ENCODE results near the gene DCP2. TPM values are rescaled to one million over a fixed set of nuclear protein-coding genes. Genes with fewer than 3 reads are reported as not detected.
A peak's percentile ranks its signal among the peaks of the same experiment; 100 is the strongest.

Gene DCP2
- total and polyA plus RNA-seq, 2 experiments from 2014 or later, result 8.1 to 17.4 TPM

DNA sequence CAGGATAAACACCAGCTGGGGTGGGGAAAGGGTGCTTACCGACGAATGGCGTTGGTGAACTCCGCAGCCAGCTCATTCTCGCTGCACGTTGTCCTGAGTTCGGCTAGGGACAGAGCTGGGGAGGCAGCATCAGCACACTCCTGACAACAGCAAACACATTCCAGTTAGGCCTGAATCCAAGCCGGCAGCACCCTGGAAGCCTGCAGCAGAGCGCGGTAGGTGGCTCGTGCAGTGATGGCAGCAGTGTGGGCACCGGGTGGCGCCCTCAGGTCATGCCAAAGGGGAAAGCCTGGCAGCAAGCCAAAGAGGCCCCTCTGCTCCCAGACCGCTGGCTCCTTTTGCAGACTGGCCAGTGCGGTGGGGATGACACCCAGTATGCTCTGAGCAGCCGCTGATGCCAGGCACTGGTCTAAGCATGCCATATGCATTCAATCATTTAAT, 66.9 kb downstream of the DCP2 start:
- no peak overlapping the region for H2AFZ ChIP-seq
- no peak for TF ChIP-seq EZH2phosphoT487 (IDR thresholded peaks at IDR 0.05; ENCODE audit: insufficient read depth, low read depth)
- no peak for TF ChIP-seq EZH2 (IDR thresholded peaks at IDR 0.05; ENCODE audit: insufficient read depth, poor library complexity, severe bottlenecking)
- H3K4me1 ChIP-seq (ENCODE audit: insufficient read depth), result peaks cover 17% of the 10 kb centered on the region
- peak; percentile 40 for DNase-seq
- no peaks in the 10 kb centered on the region for H3K27me3 ChIP-seq (replicated peaks; ENCODE audit: insufficient read depth)
- H3K9me2 ChIP-seq (ENCODE audit: insufficient read depth), result no peaks in the 10 kb centered on the region
- no peaks in the 10 kb centered on the region for H3K79me2 ChIP-seq (ENCODE audit: insufficient read depth)
- no peaks in the 10 kb centered on the region for H4K20me1 ChIP-seq (ENCODE audit: insufficient read depth)
- no peak overlapping the region for H3K4me2 ChIP-seq (ENCODE audit: unreplicated experiment)
- WGBS, 2 experiments (ENCODE audit: low coverage in 1 of 2, low lambda C conversion rate in 2 of 2, missing lambda C conversion rate in 2 of 2), result 36 to 37% methylated on average over 14 to 16 of the region's 16 CpGs
- no peak overlapping the region for H3K9ac ChIP-seq
- H3K9me3 ChIP-seq (ENCODE audit: low read depth), result no peaks in the 10 kb centered on the region
- no peaks in the 10 kb centered on the region for H3F3A ChIP-seq (ENCODE audit: insufficient read depth)
- in situ Hi-C loops (cut with MboI), result no loop called here
- no peak overlapping the region for H3K4me3 ChIP-seq
- H3K36me3 ChIP-seq (ENCODE audit: low read depth), result no peaks in the 10 kb centered on the region
- H3K27ac ChIP-seq, result no peak overlapping the region

DNA sequence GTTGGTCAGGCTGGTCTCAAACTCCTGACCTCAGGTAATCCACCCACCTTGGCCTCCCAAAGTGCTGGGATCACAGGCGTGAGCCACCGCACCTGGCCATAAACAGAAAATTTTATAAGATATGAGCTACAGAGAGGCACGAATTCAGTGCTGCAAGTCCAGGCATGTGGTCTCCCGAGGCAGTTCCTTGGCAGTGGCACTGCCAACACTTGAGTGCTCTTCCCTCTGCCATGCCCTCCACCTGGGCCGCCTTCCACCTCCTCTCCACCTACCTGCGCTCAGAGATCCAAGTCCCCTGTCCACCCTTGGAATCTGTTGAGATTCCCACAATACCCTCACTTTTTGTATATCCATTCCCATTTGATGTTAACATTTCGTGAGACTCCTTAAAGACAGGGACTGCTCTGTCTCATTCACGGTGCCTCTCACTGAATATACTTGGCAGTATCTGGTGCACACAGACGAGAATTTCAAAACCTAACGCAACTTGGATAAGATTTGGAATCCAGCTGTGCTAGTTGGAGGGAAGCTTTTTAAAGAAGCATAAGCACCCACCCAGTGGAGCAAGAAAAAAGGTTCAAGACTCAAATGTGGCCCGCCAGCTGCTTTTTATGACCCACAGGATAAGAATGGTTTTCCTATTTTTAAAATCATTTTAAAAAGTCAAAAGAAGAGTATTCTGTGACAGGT, 68.3 kb downstream of the DCP2 start:
- Histone ChIP-seq H3K79me2 (ENCODE audit: insufficient read depth) (no peaks in the 10 kb centered on the region), H2AFZ (no peak overlapping the region), H4K20me1 (ENCODE audit: insufficient read depth) (no peaks in the 10 kb centered on the region), H3K9ac (no peak overlapping the region), H3F3A (ENCODE audit: insufficient read depth) (no peaks in the 10 kb centered on the region), H3K9me3 (ENCODE audit: low read depth) (no peaks in the 10 kb centered on the region), H3K9me2 (ENCODE audit: insufficient read depth) (no peaks in the 10 kb centered on the region), H3K4me3 (no peak overlapping the region), H3K27me3 (replicated peaks; ENCODE audit: insufficient read depth) (no peaks in the 10 kb centered on the region), H3K4me1 (ENCODE audit: insufficient read depth) (peaks cover 13% of the 10 kb centered on the region), H3K27ac (no peak overlapping the region), H3K4me2 (ENCODE audit: unreplicated experiment) (no peak overlapping the region), H3K36me3 (ENCODE audit: low read depth) (no peaks in the 10 kb centered on the region)
- TF ChIP-seq EZH2 (IDR thresholded peaks at IDR 0.05; ENCODE audit: insufficient read depth, poor library complexity, severe bottlenecking) (no peak), EZH2phosphoT487 (IDR thresholded peaks at IDR 0.05; ENCODE audit: insufficient read depth, low read depth) (no peak)
- 81 to 84% methylated on average over 11 of the region's 11 CpGs for WGBS, 2 experiments (ENCODE audit: low coverage in 1 of 2, low lambda C conversion rate in 2 of 2, missing lambda C conversion rate in 2 of 2)
- in situ Hi-C loops (cut with MboI), result no loop called here
- DNase-seq, result no peak

DNA sequence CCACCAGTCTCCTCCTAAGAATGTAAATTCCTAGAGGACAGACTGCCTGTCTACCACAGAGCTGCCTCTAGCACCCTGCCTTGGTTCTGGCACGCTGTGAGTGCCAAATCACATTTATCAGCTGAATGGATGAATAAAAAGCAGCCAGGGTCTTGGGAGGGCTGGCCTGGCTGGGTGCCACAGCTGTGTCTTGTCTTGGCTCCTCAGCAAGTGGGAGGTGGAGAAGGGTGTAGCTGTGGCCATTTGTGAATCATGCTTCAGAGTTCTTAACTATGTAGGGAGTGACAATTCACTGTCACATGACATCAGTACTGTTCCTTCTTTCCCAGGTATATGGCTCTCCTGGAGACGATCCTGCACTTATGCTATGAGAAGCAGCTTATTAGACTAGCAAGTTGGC, 70.6 kb downstream of the DCP2 start:
- Histone ChIP-seq H3K4me1 (ENCODE audit: insufficient read depth) (peaks cover 27% of the 10 kb centered on the region), H3K4me3 (no peak overlapping the region), H3K27ac (no peak overlapping the region), H3F3A (ENCODE audit: insufficient read depth) (peaks cover 10% of the 10 kb centered on the region), H4K20me1 (ENCODE audit: insufficient read depth) (no peaks in the 10 kb centered on the region), H3K9me3 (ENCODE audit: low read depth) (no peaks in the 10 kb centered on the region), H3K79me2 (ENCODE audit: insufficient read depth) (no peaks in the 10 kb centered on the region), H3K27me3 (replicated peaks; ENCODE audit: insufficient read depth) (no peaks in the 10 kb centered on the region), H3K36me3 (ENCODE audit: low read depth) (no peaks in the 10 kb centered on the region), H3K4me2 (ENCODE audit: unreplicated experiment) (peak overlapping the region; percentile 25), H3K9me2 (ENCODE audit: insufficient read depth) (no peaks in the 10 kb centered on the region), H2AFZ (no peak overlapping the region), H3K9ac (no peak overlapping the region)
- WGBS, 2 experiments (ENCODE audit: low coverage in 1 of 2, low lambda C conversion rate in 2 of 2, missing lambda C conversion rate in 2 of 2), result 58 to 65% methylated on average over 2 of the region's 2 CpGs
- TF ChIP-seq EZH2 (IDR thresholded peaks at IDR 0.05; ENCODE audit: insufficient read depth, poor library complexity, severe bottlenecking) (no peak), EZH2phosphoT487 (IDR thresholded peaks at IDR 0.05; ENCODE audit: insufficient read depth, low read depth) (no peak)
- in situ Hi-C loops (cut with MboI), result no loop called here
- peak; percentile 54 for DNase-seq

DNA sequence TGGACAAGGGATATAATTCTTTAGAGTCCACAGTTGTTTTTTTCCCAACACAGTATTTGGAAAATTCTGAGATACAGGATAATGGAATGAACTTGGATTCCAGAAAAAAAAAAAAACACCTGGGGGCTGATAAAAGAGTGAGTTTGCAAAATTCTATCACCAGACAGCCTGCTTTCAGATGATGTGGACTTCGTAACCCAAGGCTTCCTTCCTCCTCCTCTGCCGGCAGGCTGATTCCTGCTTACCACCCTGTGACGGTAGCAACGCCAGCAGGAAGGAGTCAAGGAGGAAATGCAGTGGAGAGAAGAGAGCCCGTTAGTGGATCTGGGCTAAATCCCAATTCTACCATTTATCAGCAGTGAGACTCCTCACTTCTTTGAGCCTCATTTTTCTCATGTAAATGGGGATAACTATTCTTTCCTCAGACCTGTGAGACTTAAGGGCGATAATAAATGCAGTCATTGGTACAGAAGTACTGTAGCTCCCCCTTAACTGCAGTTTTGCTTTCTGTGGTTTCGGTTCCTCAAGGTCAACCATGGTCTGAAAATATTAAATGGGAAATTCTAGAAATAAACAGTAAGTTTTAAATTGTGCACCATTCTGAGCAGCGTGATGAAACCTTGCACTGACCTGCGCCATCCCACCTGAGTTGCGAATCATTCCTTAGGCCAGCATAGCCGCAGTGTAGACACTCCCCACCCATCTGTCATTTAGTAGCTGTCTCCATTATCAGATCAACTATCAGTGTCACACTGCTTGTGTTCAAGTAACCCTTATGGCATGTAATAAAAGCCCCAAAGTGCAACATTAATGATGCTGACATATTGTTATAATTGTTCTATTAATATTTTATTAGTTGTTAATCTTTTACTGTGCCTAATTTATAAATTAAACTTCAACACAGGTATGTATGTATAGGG, 71.4 kb downstream of the DCP2 start:
- H3K9ac ChIP-seq, result no peak overlapping the region
- no peak overlapping the region for H3K4me3 ChIP-seq
- no peaks in the 10 kb centered on the region for H3K27me3 ChIP-seq (replicated peaks; ENCODE audit: insufficient read depth)
- WGBS, 2 experiments (ENCODE audit: low coverage in 1 of 2, low lambda C conversion rate in 2 of 2, missing lambda C conversion rate in 2 of 2), result 97 to 98% methylated on average over 11 of the region's 11 CpGs
- H3K4me1 ChIP-seq (ENCODE audit: insufficient read depth), result peaks cover 31% of the 10 kb centered on the region
- H2AFZ ChIP-seq, result no peak overlapping the region
- no peaks in the 10 kb centered on the region for H3K36me3 ChIP-seq (ENCODE audit: low read depth)
- H3K4me2 ChIP-seq (ENCODE audit: unreplicated experiment), result no peak overlapping the region
- no peak for DNase-seq
- H4K20me1 ChIP-seq (ENCODE audit: insufficient read depth), result no peaks in the 10 kb centered on the region
- no peaks in the 10 kb centered on the region for H3K9me3 ChIP-seq (ENCODE audit: low read depth)
- TF ChIP-seq EZH2 (IDR thresholded peaks at IDR 0.05; ENCODE audit: insufficient read depth, poor library complexity, severe bottlenecking), result no peak
- TF ChIP-seq EZH2phosphoT487 (IDR thresholded peaks at IDR 0.05; ENCODE audit: insufficient read depth, low read depth), result no peak
- peaks cover 10% of the 10 kb centered on the region for H3F3A ChIP-seq (ENCODE audit: insufficient read depth)
- in situ Hi-C loops (cut with MboI), result no loop called here
- H3K9me2 ChIP-seq (ENCODE audit: insufficient read depth), result no peaks in the 10 kb centered on the region
- H3K27ac ChIP-seq, result no peak overlapping the region
- H3K79me2 ChIP-seq (ENCODE audit: insufficient read depth), result no peaks in the 10 kb centered on the region
